Gastroesophageal sphincter (tissue), 4 donors: ENCODE data around the gene CCT3. TPM values are rescaled to one million over a fixed set of nuclear protein-coding genes. Genes with fewer than 3 reads are reported as not detected.
"Not testable (repeated sequence)": the region's sequence is repeated elsewhere in the genome, so short reads cannot be mapped to it uniquely, and the experiment has no call there.

ENCODE experiments used
- ATAC-seq: fragments of 150-250 bp; one replicate; pipeline ENCODE4 v1.9.1; 2016; ENCODE audit warnings: mild to moderate bottlenecking, moderate library complexity
- H3K27ac ChIP-seq, 4 donors: fragments of 200-600 bp; sonication (generic) in 3 of 4; 1 replicate in 3 of 4; 2 replicates in 1 of 4; pipeline ENCODE4 v1.5.1; 2016 to 2019
- H3K27me3 ChIP-seq: fragments of 200-600 bp; sonication (generic); one replicate; pipeline ENCODE4 v1.5.1; 2019
- H3K36me3 ChIP-seq, 2 donors: fragments of 200-600 bp; sonication (generic); one replicate each; pipeline ENCODE4 v1.5.1; 2019; ENCODE audit warnings: control low read depth in 1 of 2
- H3K4me1 ChIP-seq, 3 donors: fragments of 200-600 bp; sonication (generic); 1 replicate in 2 of 3; 2 replicates in 1 of 3; pipeline ENCODE4 v1.5.1; 2016 to 2019; ENCODE audit warnings: control low read depth in 2 of 3
- H3K4me3 ChIP-seq, 2 donors: fragments of 200-600 bp; sonication (generic); one replicate each; pipeline ENCODE4 v1.5.1; 2019; ENCODE audit warnings: mild to moderate bottlenecking in 1 of 2, moderate library complexity in 1 of 2
- H3K9me3 ChIP-seq, 3 donors: fragments of 200-600 bp; sonication (generic); one replicate each; pipeline ENCODE4 v1.5.1; 2017 to 2019; ENCODE audit warnings: control low read depth in 2 of 3
- CTCF ChIP-seq, 4 experiments: fragments of 200-600 bp in 2 of 4; fragments of 450-650 bp in 2 of 4; sonication (generic) in 1 of 4; IDR thresholded peaks; one replicate each; pipeline ENCODE4 v1.5.1; 2017 to 2019; ENCODE audit warnings: antibody characterized with exemption in 4 of 4, mild to moderate bottlenecking in 2 of 4, moderate library complexity in 2 of 4
- EP300 ChIP-seq: sonication (generic); formaldehyde crosslinking; IDR thresholded peaks from one replicate; pipeline ENCODE4 v1.6.1; 2017; ENCODE audit warnings: antibody characterized with exemption, mild to moderate bottlenecking
- POLR2A ChIP-seq, 2 donors: fragments of 450-650 bp; IDR thresholded peaks; one replicate each; pipeline ENCODE4 v1.6.1; 2017; ENCODE audit warnings: antibody characterized with exemption in 2 of 2, mild to moderate bottlenecking in 2 of 2, moderate library complexity in 1 of 2
- POLR2AphosphoS5 ChIP-seq: sonication (generic); formaldehyde crosslinking; IDR thresholded peaks from one replicate; pipeline ENCODE4 v1.6.1; 2017; ENCODE audit warnings: antibody characterized with exemption
- WGBS, 2 donors: methylation state at CpG; one replicate each; pipeline ENCODE4 v1.1.5; 2018; ENCODE audit warnings: low coverage in 1 of 2; 5-methylcytosine and 5-hydroxymethylcytosine counted together
- total RNA-seq, 4 donors: library from RNA; depleted of rRNA; stranded (reverse); fragments of >200 nt; gene quantifications; one replicate each; pipeline ENCODE4 v1.1.0, GENCODE V29; 2016

CCT3 gene
- total RNA-seq, 4 donors from 2014 or later, result 189 to 224 (median 209) TPM

GRCh38 chr1:156356262-156356874, 18.3 kb upstream of the CCT3 start:
- H3K9me3 ChIP-seq, result no peaks in the 10 kb centered on the region
- H3K4me3 ChIP-seq, result no peak overlapping the region
- H3K36me3 ChIP-seq, result no peaks in the 10 kb centered on the region
- no peak for ATAC-seq
- WGBS, 2 donors, result 33 to 54% methylated on average over 4 to 6 of the region's 6 CpGs
- H3K4me1 ChIP-seq, result peaks cover 0 to 4% (median 0%) of the 10 kb centered on the region in 3 donors
- H3K27me3 ChIP-seq, result peaks cover 57% of the 10 kb centered on the region
- no peak for TF ChIP-seq POLR2A (IDR thresholded peaks at IDR 0.05)
- no peak for TF ChIP-seq CTCF (IDR thresholded peaks at IDR 0.05)
- no peak for TF ChIP-seq EP300
- H3K27ac ChIP-seq, result no peak overlapping the region

- H3K27me3 ChIP-seq, result peaks cover 27% of the 10 kb centered on the region
- ATAC-seq, H3K36me3 ChIP-seq, H3K4me3 ChIP-seq, H3K4me1 ChIP-seq, H3K27ac ChIP-seq, H3K9me3 ChIP-seq: not testable (repeated sequence)
- WGBS, 2 donors, result 89 to 96% methylated on average over 8 to 13 of the region's 13 CpGs
These were observed 14.4 kb upstream of the CCT3 start for GRCh38 chr1:156352481-156352880.

GRCh38 chr1:156347331-156347730, 9.2 kb upstream of the CCT3 start:
- peaks cover 9% of the 10 kb centered on the region for H3K27me3 ChIP-seq
- H3K9me3 ChIP-seq, result no peaks in the 10 kb centered on the region
- no peak for TF ChIP-seq POLR2AphosphoS5
- TF ChIP-seq EP300, result no peak
- no peak for TF ChIP-seq CTCF (IDR thresholded peaks at IDR 0.05)
- no peak for TF ChIP-seq POLR2A (IDR thresholded peaks at IDR 0.05)
- no peaks in the 10 kb centered on the region for H3K36me3 ChIP-seq
- no peaks in the 10 kb centered on the region for H3K4me1 ChIP-seq
- H3K27ac ChIP-seq, result no peak overlapping the region
- 62 to 85% methylated on average over 4 of the region's 4 CpGs for WGBS, 2 donors
- no peak for ATAC-seq
- H3K4me3 ChIP-seq, result no peak overlapping the region

- Histone ChIP-seq H3K36me3 (no peaks in the 10 kb centered on the region), H3K4me3 (no peak overlapping the region), H3K4me1 (no peaks in the 10 kb centered on the region), H3K27ac (no peak overlapping the region), H3K9me3 (no peaks in the 10 kb centered on the region), H3K27me3 (peaks cover 9% of the 10 kb centered on the region)
- no peak for ATAC-seq
- no peak for TF ChIP-seq CTCF (IDR thresholded peaks at IDR 0.05)
- no peak for TF ChIP-seq POLR2A (IDR thresholded peaks at IDR 0.05)
- TF ChIP-seq EP300, result no peak
- no peak for TF ChIP-seq POLR2AphosphoS5
- 48 to 63% methylated on average over 1 to 2 of the region's 2 CpGs for WGBS, 2 donors
These were observed 8.5 kb upstream of the CCT3 start for GRCh38 chr1:156346636-156347035.

- not testable (repeated sequence) for H3K36me3 ChIP-seq, H3K4me1 ChIP-seq, ATAC-seq, H3K4me3 ChIP-seq, H3K9me3 ChIP-seq, H3K27me3 ChIP-seq, H3K27ac ChIP-seq
- WGBS, 2 donors, result 83% methylated on average over 2 of the region's 2 CpGs; no CpG with 5 or more reads in 1 of the 2 donors
These were observed 7.9 kb upstream of the CCT3 start for GRCh38 chr1:156346035-156346434.

- H3K27me3 ChIP-seq, result peaks cover 9% of the 10 kb centered on the region
- no peaks in the 10 kb centered on the region for H3K36me3 ChIP-seq
- H3K4me3 ChIP-seq, result no peak overlapping the region
- H3K9me3 ChIP-seq, result no peaks in the 10 kb centered on the region
- ATAC-seq, result no peak
- WGBS, 2 donors, result 66% methylated on average over 3 of the region's 3 CpGs; no CpG with 5 or more reads in 1 of the 2 donors
- H3K27ac ChIP-seq, result no peak overlapping the region
- TF ChIP-seq POLR2A (IDR thresholded peaks at IDR 0.05) (no peak), EP300 (no peak), CTCF (IDR thresholded peaks at IDR 0.05) (no peak), POLR2AphosphoS5 (no peak)
- no peaks in the 10 kb centered on the region for H3K4me1 ChIP-seq
These were observed 6.3 kb upstream of the CCT3 start for GRCh38 chr1:156344409-156344808.
